Measurements from ENCODE around the gene ST3GAL5. TPM values are rescaled to one million over a fixed set of nuclear protein-coding genes. Genes with fewer than 3 reads are reported as not detected.
A peak's percentile ranks its signal among the peaks of the same experiment; 100 is the strongest.

The ST3GAL5 gene
- total and polyA plus RNA-seq, 2 donors (not counting 1 experiment from before 2014, with no cell fraction given) = 42.6 to 94.3 TPM

DNA sequence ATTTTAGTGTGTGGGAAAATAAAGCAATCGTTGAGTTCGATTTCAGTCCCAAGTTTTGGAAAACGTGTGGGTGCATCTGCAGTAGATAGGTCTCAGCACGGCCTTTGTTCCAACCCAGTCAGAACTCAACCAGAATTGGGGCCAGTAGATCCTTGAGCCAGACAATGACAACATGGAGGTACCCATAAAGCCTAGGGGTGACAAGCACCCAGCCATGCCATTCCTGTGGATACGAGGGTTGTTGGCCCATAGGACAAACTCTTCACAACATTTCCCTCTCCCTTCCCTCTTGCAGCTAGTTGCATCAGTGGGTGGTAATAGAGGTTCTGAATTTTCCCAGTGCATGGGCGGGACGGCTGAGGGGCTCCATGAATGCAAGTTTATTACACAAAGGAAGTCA, 60.1 kb downstream of the ST3GAL5 start:
- ChIA-PET CTCF (interaction anchor here (0.7 to 24.3 kb wide), 12 partner anchors 8 to 319 kb away, joined by 3 to 528 read pairs (median 6); partner anchors contain the start of gene ST3GAL5), POLR2A (no interaction called here)
- H4K20me1 ChIP-seq (ENCODE audit: control insufficient read depth, insufficient read depth, low read length, poor library complexity, severe bottlenecking) = no peaks in the 10 kb centered on the region
- H3K4me2 ChIP-seq (replicated peaks; ENCODE audit: low read depth, low read length, poor library complexity, severe bottlenecking) = no peak overlapping the region
- peaks cover 5 to 15% of the 10 kb centered on the region in 2 donors for H3K4me1 ChIP-seq (ENCODE audit: control insufficient read depth in 2 of 2, insufficient read depth in 2 of 2, low read length in 2 of 2)
- TF ChIP-seq EZH2 (IDR thresholded peaks at IDR 0.05; ENCODE audit: borderline replicate concordance, insufficient read depth, low read depth, low read length, poor library complexity, severe bottlenecking) = no peak
- TF ChIP-seq, protein P1, sequence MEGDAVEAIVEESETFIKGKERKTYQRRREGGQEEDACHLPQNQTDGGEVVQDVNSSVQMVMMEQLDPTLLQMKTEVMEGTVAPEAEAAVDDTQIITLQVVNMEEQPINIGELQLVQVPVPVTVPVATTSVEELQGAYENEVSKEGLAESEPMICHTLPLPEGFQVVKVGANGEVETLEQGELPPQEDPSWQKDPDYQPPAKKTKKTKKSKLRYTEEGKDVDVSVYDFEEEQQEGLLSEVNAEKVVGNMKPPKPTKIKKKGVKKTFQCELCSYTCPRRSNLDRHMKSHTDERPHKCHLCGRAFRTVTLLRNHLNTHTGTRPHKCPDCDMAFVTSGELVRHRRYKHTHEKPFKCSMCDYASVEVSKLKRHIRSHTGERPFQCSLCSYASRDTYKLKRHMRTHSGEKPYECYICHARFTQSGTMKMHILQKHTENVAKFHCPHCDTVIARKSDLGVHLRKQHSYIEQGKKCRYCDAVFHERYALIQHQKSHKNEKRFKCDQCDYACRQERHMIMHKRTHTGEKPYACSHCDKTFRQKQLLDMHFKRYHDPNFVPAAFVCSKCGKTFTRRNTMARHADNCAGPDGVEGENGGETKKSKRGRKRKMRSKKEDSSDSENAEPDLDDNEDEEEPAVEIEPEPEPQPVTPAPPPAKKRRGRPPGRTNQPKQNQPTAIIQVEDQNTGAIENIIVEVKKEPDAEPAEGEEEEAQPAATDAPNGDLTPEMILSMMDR (IDR thresholded peaks at IDR 0.05) = no peak
- no peaks in the 10 kb centered on the region for H3K79me2 ChIP-seq (ENCODE audit: control insufficient read depth, insufficient read depth, low read length)
- no peak for ATAC-seq (ENCODE audit: low read depth)
- H3K9ac ChIP-seq (ENCODE audit: low read length) = no peak overlapping the region
- H3K27ac ChIP-seq (ENCODE audit: low read length in 2 of 2) = no peak overlapping the region
- H3K36me3 ChIP-seq (replicated peaks in 1 of 2; ENCODE audit: control extremely low read depth in 1 of 2, control insufficient read depth in 1 of 2, extremely low read depth in 1 of 2, insufficient read depth in 2 of 2, low read length in 1 of 2) = no peaks in the 10 kb centered on the region
- no peak overlapping the region for H2AFZ ChIP-seq (ENCODE audit: insufficient read depth, low read depth, low read length, poor library complexity, severe bottlenecking)
- Mint-ChIP-seq H3K27ac (no peak overlapping the region), H3K4me3 (no peak overlapping the region), H3K9me3 (ENCODE audit: insufficient read depth) (no peaks in the 10 kb centered on the region), H3K4me1 (peaks cover 25% of the 10 kb centered on the region), H3K27me3 (no peaks in the 10 kb centered on the region)
- no peak overlapping the region for H3K4me3 ChIP-seq (ENCODE audit: control extremely low read depth in 1 of 5, extremely low read depth in 1 of 5, insufficient read depth in 1 of 5, low read depth in 2 of 5, low read length in 4 of 5)
- H3K9me3 ChIP-seq (ENCODE audit: control extremely low read depth in 1 of 3, control insufficient read depth in 2 of 3, insufficient read depth in 1 of 3, low read length in 2 of 3) = no peaks in the 10 kb centered on the region
- WGBS (ENCODE audit: insufficient coverage) = 100% methylated on average over 5 of the region's 7 CpGs
- no peak for DNase-seq
- no peaks in the 10 kb centered on the region for H3K27me3 ChIP-seq (replicated peaks in 1 of 4; ENCODE audit: control extremely low read depth in 1 of 4, control insufficient read depth in 3 of 4, insufficient read depth in 4 of 4, low read length in 3 of 4)
- intact Hi-C loops (cut with micrococcal nuclease) = no loop called here

DNA sequence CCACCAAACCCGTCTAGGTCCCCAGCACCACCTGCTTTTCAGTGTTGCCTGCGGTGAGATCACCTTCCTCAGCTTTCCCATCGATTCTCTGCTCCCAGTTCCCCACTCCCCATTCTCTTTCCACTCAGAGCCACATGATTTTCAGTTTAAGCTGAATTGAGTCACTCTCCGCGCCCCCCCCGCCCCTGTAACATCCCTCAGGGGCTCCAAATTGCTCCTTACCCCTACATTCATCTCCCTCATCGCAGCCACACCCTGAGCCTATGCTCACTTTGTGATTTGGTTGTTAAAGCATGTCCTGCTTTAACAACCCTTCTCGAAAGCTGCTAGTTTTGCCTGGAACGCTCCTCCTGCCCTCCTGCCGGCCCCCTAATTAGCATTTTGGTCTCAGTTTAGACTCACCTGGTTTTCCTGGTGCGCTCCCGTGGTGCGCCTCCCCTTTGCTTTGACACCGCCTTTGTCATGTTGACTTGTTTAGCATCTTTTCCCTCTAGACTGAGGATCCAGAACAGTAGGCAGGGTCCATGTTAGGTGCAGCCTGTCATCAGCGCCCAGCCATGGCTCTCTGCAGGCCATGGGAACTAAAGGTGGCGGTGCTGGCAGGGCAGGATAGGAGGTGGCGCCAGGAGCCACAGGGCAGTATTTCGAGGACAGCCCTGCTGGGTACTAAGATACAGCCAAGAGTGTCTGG, 60.8 kb downstream of the ST3GAL5 start:
- DNase-seq = no peak
- CTCF ChIA-PET = interaction anchor here (0.6 to 24.3 kb wide), 66 partner anchors 8 to 467 kb away, joined by 3 to 528 read pairs (median 4); partner anchors contain the start of genes POLR1A, PTCD3 and ST3GAL5
- no peaks in the 10 kb centered on the region for H3K79me2 ChIP-seq (ENCODE audit: control insufficient read depth, insufficient read depth, low read length)
- peaks cover 25% of the 10 kb centered on the region for H3K4me1 Mint-ChIP-seq
- no peaks in the 10 kb centered on the region for H3K27me3 ChIP-seq (replicated peaks in 1 of 4; ENCODE audit: control extremely low read depth in 1 of 4, control insufficient read depth in 3 of 4, insufficient read depth in 4 of 4, low read length in 3 of 4)
- H3K4me1 ChIP-seq (ENCODE audit: control insufficient read depth in 2 of 2, insufficient read depth in 2 of 2, low read length in 2 of 2) = peaks cover 5 to 15% of the 10 kb centered on the region in 2 donors
- no peak overlapping the region for H3K27ac ChIP-seq (ENCODE audit: low read length in 2 of 2)
- POLR2A ChIA-PET = interaction anchor here (0.6 to 2.1 kb wide), 8 partner anchors 26 to 278 kb away, joined by 3 to 15 read pairs (median 6); partner anchors contain the start of genes POLR1A, PTCD3 and ST3GAL5
- H3K4me2 ChIP-seq (replicated peaks; ENCODE audit: low read depth, low read length, poor library complexity, severe bottlenecking) = peak overlapping the region; percentile 64
- H3K36me3 ChIP-seq (replicated peaks in 1 of 2; ENCODE audit: control extremely low read depth in 1 of 2, control insufficient read depth in 1 of 2, extremely low read depth in 1 of 2, insufficient read depth in 2 of 2, low read length in 1 of 2) = no peaks in the 10 kb centered on the region
- H3K4me3 ChIP-seq (ENCODE audit: control extremely low read depth in 1 of 5, extremely low read depth in 1 of 5, insufficient read depth in 1 of 5, low read depth in 2 of 5, low read length in 4 of 5) = no peak overlapping the region
- ATAC-seq (ENCODE audit: low read depth) = no peak
- H3K9me3 ChIP-seq (ENCODE audit: control extremely low read depth in 1 of 3, control insufficient read depth in 2 of 3, insufficient read depth in 1 of 3, low read length in 2 of 3) = no peaks in the 10 kb centered on the region
- no peaks in the 10 kb centered on the region for H3K27me3 Mint-ChIP-seq
- peak overlapping the region; percentile 54 for H3K27ac Mint-ChIP-seq
- TF ChIP-seq, protein P1 (IDR thresholded peaks at IDR 0.05) = no peak
- TF ChIP-seq EZH2 (IDR thresholded peaks at IDR 0.05; ENCODE audit: borderline replicate concordance, insufficient read depth, low read depth, low read length, poor library complexity, severe bottlenecking) = no peak
- 82% methylated on average over 18 of the region's 18 CpGs for WGBS (ENCODE audit: insufficient coverage)
- peak overlapping the region; percentile 76 for H2AFZ ChIP-seq (ENCODE audit: insufficient read depth, low read depth, low read length, poor library complexity, severe bottlenecking)
- no peaks in the 10 kb centered on the region for H3K9me3 Mint-ChIP-seq (ENCODE audit: insufficient read depth)
- H3K9ac ChIP-seq (ENCODE audit: low read length) = peak overlapping the region; percentile 42
- H4K20me1 ChIP-seq (ENCODE audit: control insufficient read depth, insufficient read depth, low read length, poor library complexity, severe bottlenecking) = no peaks in the 10 kb centered on the region
- peak overlapping the region; percentile 59 for H3K4me3 Mint-ChIP-seq
- intact Hi-C loops (cut with micrococcal nuclease) = loop anchor here (1.0 kb wide), 6 partner anchors 25 to 278 kb away; partner anchors contain the start of gene PTCD3

Measured in B cell (primary cell).